A549 (cell line): ENCODE data around the gene GPR35. TPM values are rescaled to one million over a fixed set of nuclear protein-coding genes. Genes with fewer than 3 reads are reported as not detected.
A peak's percentile ranks its signal among the peaks of the same experiment; 100 is the strongest.

Source experiments
- ATAC-seq, 2 experiments: fragments of 200-7000 bp in 1 of 2; fragments of >200 bp in 1 of 2; cut with Nextera tagmentation in 1 of 2; cut with Tn5 transposase in 1 of 2; 3 replicates each; pipeline versions ENCODE4 v1.8.0 to v1.9.1; 2018 to 2020; ENCODE audit warnings: mild to moderate bottlenecking in 1 of 2, moderate library complexity in 1 of 2
- CTCF ChIA-PET: fragments of 300-600 bp; sonication (Branson Sonifier 250); formaldehyde crosslinking; extraction: SDS; loops from one replicate; lab custom pipeline; 2021; ENCODE audit warnings: antibody characterized with exemption, inconsistent platforms; lab: Yijun Ruan, JAX
- POLR2A ChIA-PET: fragments of 350-600 bp; formaldehyde crosslinking; extraction: SDS; loops from one replicate; lab custom pipeline; 2021; ENCODE audit warnings: antibody characterized with exemption, inconsistent platforms; lab: Yijun Ruan, JAX
- DNase-seq, 2 experiments: peaks; one replicate each; pipeline versions ENCODE4 v3.0.0 to v3.0.0-alpha.2; 2011 to 2016; ENCODE audit warnings: low read depth in 1 of 2, low spot score in 1 of 2
- FAIRE-seq: peaks from 2 replicates; lab custom pipeline; 2011; peaks lifted over from hg19 to GRCh38; lab: Jason Lieb, UNC
- H3K27ac ChIP-seq, 2 experiments: fragments of >200 bp; sonication (Bioruptor Twin); formaldehyde crosslinking; 3 replicates each; pipeline ENCODE4 v1.5.1; 2016 to 2017
- H3K4me1 ChIP-seq: fragments of >200 bp; sonication (Bioruptor Twin); formaldehyde crosslinking; 3 replicates; pipeline ENCODE4 v1.6.1; 2016
- H3K4me2 ChIP-seq: fragments of >200 bp; sonication (Bioruptor Twin); formaldehyde crosslinking; 3 replicates; pipeline ENCODE4 v1.6.1; 2016
- H3K4me3 ChIP-seq: fragments of >200 bp; sonication (Bioruptor Twin); formaldehyde crosslinking; 3 replicates; pipeline ENCODE4 v1.5.1; 2016
- H3K9me3 ChIP-seq: fragments of >200 bp; sonication (Bioruptor Twin); formaldehyde crosslinking; 3 replicates; pipeline ENCODE4 v1.6.1; 2016
- ATOH8 ChIP-seq: fragments of 250-450 bp; sonication (Bioruptor Pico); IDR thresholded peaks from 2 replicates; pipeline ENCODE4 v1.5.0; 2020; ENCODE audit warnings: low read depth, mild to moderate bottlenecking, moderate library complexity
- EHMT2 ChIP-seq: fragments of 200-600 bp; sonication (generic); IDR thresholded peaks from 2 replicates; pipeline ENCODE4 v1.6.1; 2016; ENCODE audit warnings: antibody characterized with exemption, low read depth, mild to moderate bottlenecking, moderate library complexity
- ESRRA ChIP-seq: fragments of 150-350 bp; IDR thresholded peaks from 2 replicates; pipeline ENCODE4 v1.6.1; 2014; ENCODE audit warnings: mild to moderate bottlenecking, low read length, borderline replicate concordance
- HOXA7 ChIP-seq: fragments of 250-450 bp; sonication (Bioruptor Pico); IDR thresholded peaks from 2 replicates; pipeline ENCODE4 v1.5.0; 2020; ENCODE audit warnings: mild to moderate bottlenecking, moderate library complexity
- JUN ChIP-seq, 2 experiments: fragments of >200 bp; sonication (Bioruptor Twin); formaldehyde crosslinking; IDR thresholded peaks; 2 replicates in 1 of 2; 3 replicates in 1 of 2; pipeline ENCODE4 v1.6.1; 2016 to 2017
- KDM1A ChIP-seq: fragments of 200-600 bp; sonication (generic); IDR thresholded peaks from 2 replicates; pipeline ENCODE4 v1.6.1; 2016; ENCODE audit warnings: low read depth, mild to moderate bottlenecking
- NPAS2 ChIP-seq: fragments of 250-450 bp; sonication (Bioruptor Pico); IDR thresholded peaks from 2 replicates; pipeline ENCODE4 v1.8.0; 2022; ENCODE audit warnings: mild to moderate bottlenecking, moderate library complexity, borderline replicate concordance
- RAD21 ChIP-seq, 2 experiments: fragments of >200 bp in 1 of 2; sonication (Bioruptor Twin) in 1 of 2; formaldehyde crosslinking in 1 of 2; IDR thresholded peaks in 1 of 2; conservative IDR thresholded peaks in 1 of 2; 2 replicates in 1 of 2; 3 replicates in 1 of 2; pipeline ENCODE4 v1.6.1; 2012 to 2018; ENCODE audit warnings: inconsistent platforms in 1 of 2
- SMC3 ChIP-seq: fragments of >200 bp; sonication (Bioruptor Twin); formaldehyde crosslinking; IDR thresholded peaks from 3 replicates; pipeline ENCODE4 v1.6.1; 2018; ENCODE audit warnings: inconsistent platforms
- TP53 ChIP-seq: fragments of 250-450 bp; sonication (Bioruptor Pico); IDR thresholded peaks from 2 replicates; pipeline ENCODE4 v1.5.0; 2021; ENCODE audit warnings: mild to moderate bottlenecking, moderate library complexity
- USF2 ChIP-seq: fragments of 450-650 bp; IDR thresholded peaks from 2 replicates; pipeline ENCODE4 v1.6.1; 2014; ENCODE audit warnings: antibody characterized with exemption
- ZFP36 ChIP-seq: fragments of 450-650 bp; IDR thresholded peaks from 2 replicates; pipeline ENCODE4 v1.6.1; 2014; ENCODE audit warnings: borderline replicate concordance; ENCODE audit not compliant: partially characterized antibody
- WGBS: methylation state at CpG from one replicate; pipeline ENCODE4 v1.1.6; 2017; ENCODE audit errors: missing lambda C conversion rate; 5-methylcytosine and 5-hydroxymethylcytosine counted together
- polyA plus RNA-seq, 4 experiments: library from polyadenylated mRNA; depleted of rRNA in 3 of 4; stranded (reverse); fragments of >200 nt; fragmentation: RNase III in 1 of 4; extraction: RNeasy Plus Mini Kit Qiagen cat#74134 plus additional on column Dnase treatment in 1 of 4; gene quantifications; 2 replicates in 3 of 4; 3 replicates in 1 of 4; pipeline ENCODE4 v1.2.3, GENCODE V29; 2011 to 2017
- TF ChIP-seq, protein P1 (sequence below): fragments of 250-450 bp; sonication (Bioruptor Pico); IDR thresholded peaks from 2 replicates; pipeline ENCODE4 v1.5.0; 2021; ENCODE audit warnings: mild to moderate bottlenecking, moderate library complexity, borderline replicate concordance
- TF ChIP-seq, protein P2 (sequence below): fragments of >200 bp; sonication (Bioruptor Twin); formaldehyde crosslinking; IDR thresholded peaks from 3 replicates; pipeline ENCODE4 v1.5.1; 2016
- TF ChIP-seq, protein P3 (sequence below): IDR thresholded peaks from 2 replicates; pipeline ENCODE4 v1.6.1; 2012

GPR35 gene
- polyA plus RNA-seq, 2 of the 4 experiments (the other 2 are of a cell fraction), result 0.65 to 0.90 TPM

GRCh38 chr2:240640939-240641338, 15.7 kb downstream of the GPR35 start:
- Histone ChIP-seq H3K4me3 (no peak overlapping the region), H3K4me1 (no peaks in the 10 kb centered on the region)
- no peak for TF ChIP-seq NPAS2 (CRISPR knock-in tag)
- TF ChIP-seq, protein P1, sequence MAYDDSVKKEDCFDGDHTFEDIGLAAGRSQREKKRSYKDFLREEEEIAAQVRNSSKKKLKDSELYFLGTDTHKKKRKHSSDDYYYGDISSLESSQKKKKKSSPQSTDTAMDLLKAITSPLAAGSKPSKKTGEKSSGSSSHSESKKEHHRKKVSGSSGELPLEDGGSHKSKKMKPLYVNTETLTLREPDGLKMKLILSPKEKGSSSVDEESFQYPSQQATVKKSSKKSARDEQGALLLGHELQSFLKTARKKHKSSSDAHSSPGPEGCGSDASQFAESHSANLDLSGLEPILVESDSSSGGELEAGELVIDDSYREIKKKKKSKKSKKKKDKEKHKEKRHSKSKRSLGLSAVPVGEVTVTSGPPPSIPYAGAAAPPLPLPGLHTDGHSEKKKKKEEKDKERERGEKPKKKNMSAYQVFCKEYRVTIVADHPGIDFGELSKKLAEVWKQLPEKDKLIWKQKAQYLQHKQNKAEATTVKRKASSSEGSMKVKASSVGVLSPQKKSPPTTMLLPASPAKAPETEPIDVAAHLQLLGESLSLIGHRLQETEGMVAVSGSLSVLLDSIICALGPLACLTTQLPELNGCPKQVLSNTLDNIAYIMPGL (CRISPR knock-in tag), result no peak
- peak; percentile 28 to 55; a peak in 3 of 5 replicates for TF ChIP-seq RAD21 (conservative IDR thresholded peaks at IDR 0.05 in 1 of 2, IDR thresholded peaks at IDR 0.05 in 1 of 2)
- TF ChIP-seq, protein P2, sequence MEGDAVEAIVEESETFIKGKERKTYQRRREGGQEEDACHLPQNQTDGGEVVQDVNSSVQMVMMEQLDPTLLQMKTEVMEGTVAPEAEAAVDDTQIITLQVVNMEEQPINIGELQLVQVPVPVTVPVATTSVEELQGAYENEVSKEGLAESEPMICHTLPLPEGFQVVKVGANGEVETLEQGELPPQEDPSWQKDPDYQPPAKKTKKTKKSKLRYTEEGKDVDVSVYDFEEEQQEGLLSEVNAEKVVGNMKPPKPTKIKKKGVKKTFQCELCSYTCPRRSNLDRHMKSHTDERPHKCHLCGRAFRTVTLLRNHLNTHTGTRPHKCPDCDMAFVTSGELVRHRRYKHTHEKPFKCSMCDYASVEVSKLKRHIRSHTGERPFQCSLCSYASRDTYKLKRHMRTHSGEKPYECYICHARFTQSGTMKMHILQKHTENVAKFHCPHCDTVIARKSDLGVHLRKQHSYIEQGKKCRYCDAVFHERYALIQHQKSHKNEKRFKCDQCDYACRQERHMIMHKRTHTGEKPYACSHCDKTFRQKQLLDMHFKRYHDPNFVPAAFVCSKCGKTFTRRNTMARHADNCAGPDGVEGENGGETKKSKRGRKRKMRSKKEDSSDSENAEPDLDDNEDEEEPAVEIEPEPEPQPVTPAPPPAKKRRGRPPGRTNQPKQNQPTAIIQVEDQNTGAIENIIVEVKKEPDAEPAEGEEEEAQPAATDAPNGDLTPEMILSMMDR, result peak; percentile 45
- TF ChIP-seq KDM1A, result no peak
- TF ChIP-seq SMC3, result peak; percentile 52
- TF ChIP-seq JUN (IDR thresholded peaks at IDR 0.05), result no peak
- TF ChIP-seq, protein P3, sequence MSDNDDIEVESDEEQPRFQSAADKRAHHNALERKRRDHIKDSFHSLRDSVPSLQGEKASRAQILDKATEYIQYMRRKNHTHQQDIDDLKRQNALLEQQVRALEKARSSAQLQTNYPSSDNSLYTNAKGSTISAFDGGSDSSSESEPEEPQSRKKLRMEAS, result no peak
- TF ChIP-seq USF2, result no peak
- no peak for TF ChIP-seq TP53 (CRISPR knock-in tag)
- TF ChIP-seq, all 56 proteins: peak for 3
- POLR2A ChIA-PET, result no interaction called here
- DNase-seq, result peak; percentile 70 to 73
- no peak overlapping the region for H3K4me2 ChIP-seq
- CTCF ChIA-PET, result interaction anchor here (0.7 to 1.1 kb wide), 4 partner anchors 8 to 199 kb away, joined by 3 to 8 read pairs (median 4); no protein-coding TSS in a partner anchor
- FAIRE-seq, result no peak
- no peaks in the 10 kb centered on the region for H3K9me3 ChIP-seq
- H3K27ac ChIP-seq, result no peak overlapping the region
- 15% methylated on average over 14 of the region's 16 CpGs for WGBS
- ATAC-seq, result peak; percentile 77 to 91

GRCh38 chr2:240642061-240642805, 17.0 kb downstream of the GPR35 start:
- no peak for FAIRE-seq
- H3K4me2 ChIP-seq, result no peak overlapping the region
- H3K9me3 ChIP-seq, result no peaks in the 10 kb centered on the region
- peak in 1 of 2 experiments; percentile 9; a peak in 1 of 6 replicates for ATAC-seq
- DNase-seq, result no peak
- POLR2A ChIA-PET, result no interaction called here
- no peak for TF ChIP-seq ATOH8 (CRISPR knock-in tag)
- TF ChIP-seq HOXA7 (CRISPR knock-in tag), result no peak
- TF ChIP-seq EHMT2, result no peak
- TF ChIP-seq ZFP36, result no peak
- no peak for TF ChIP-seq ESRRA
- no peak for TF ChIP-seq USF2
- H3K4me3 ChIP-seq, result no peak overlapping the region
- CTCF ChIA-PET, result no interaction called here
- H3K4me1 ChIP-seq, result no peaks in the 10 kb centered on the region
- 66% methylated on average over 10 of the region's 36 CpGs for WGBS
- H3K27ac ChIP-seq, result no peak overlapping the region
